Parathyroid adenoma (tissue), 2 donors: Measurements from ENCODE around the gene MRM1.
A peak's percentile ranks its signal among the peaks of the same experiment; 100 is the strongest.

Experiments
- H2AFZ ChIP-seq: fragments of 300-600 bp; sonication (generic); one replicate; pipeline ENCODE4 v1.7.0; 2017; ENCODE audit warnings: antibody characterized with exemption, mild to moderate bottlenecking
- H3K27ac ChIP-seq: fragments of 300-600 bp; sonication (generic); one replicate; pipeline ENCODE4 v1.7.0; 2017
- H3K27me3 ChIP-seq: fragments of 300-600 bp; sonication (generic); one replicate; pipeline ENCODE4 v1.7.0; 2017; ENCODE audit warnings: low read length; ENCODE audit not compliant: control insufficient read depth, insufficient read depth
- H3K36me3 ChIP-seq: fragments of 300-600 bp; sonication (generic); one replicate; pipeline ENCODE4 v1.7.0; 2017; ENCODE audit warnings: low read length; ENCODE audit not compliant: control insufficient read depth, insufficient read depth
- H3K4me1 ChIP-seq: fragments of 300-600 bp; sonication (generic); one replicate; pipeline ENCODE4 v1.7.0; 2017; ENCODE audit warnings: control low read depth
- H3K4me2 ChIP-seq: fragments of 300-600 bp; sonication (generic); one replicate; pipeline ENCODE4 v1.7.0; 2017; ENCODE audit warnings: low read length
- H3K4me3 ChIP-seq: fragments of 300-600 bp; sonication (generic); one replicate; pipeline ENCODE4 v1.7.0; 2017; ENCODE audit warnings: low read depth, low read length
- H3K79me2 ChIP-seq: fragments of 300-600 bp; sonication (generic); one replicate; pipeline ENCODE4 v1.7.0; 2017; ENCODE audit warnings: control low read depth
- H3K9ac ChIP-seq: fragments of 300-600 bp; sonication (generic); one replicate; pipeline ENCODE4 v1.7.0; 2017; ENCODE audit warnings: mild to moderate bottlenecking
- H3K9me3 ChIP-seq: fragments of 300-600 bp; sonication (generic); one replicate; pipeline ENCODE4 v1.7.0; 2017; ENCODE audit warnings: low read length; ENCODE audit not compliant: control insufficient read depth
- TF ChIP-seq, protein P1 (sequence below): fragments of 300-600 bp; sonication (generic); IDR thresholded peaks from one replicate; pipeline ENCODE4 v1.7.0; 2017; ENCODE audit warnings: antibody characterized with exemption, mild to moderate bottlenecking
- donor health status: primary hyperparathyroidism.

The MRM1 gene

DNA sequence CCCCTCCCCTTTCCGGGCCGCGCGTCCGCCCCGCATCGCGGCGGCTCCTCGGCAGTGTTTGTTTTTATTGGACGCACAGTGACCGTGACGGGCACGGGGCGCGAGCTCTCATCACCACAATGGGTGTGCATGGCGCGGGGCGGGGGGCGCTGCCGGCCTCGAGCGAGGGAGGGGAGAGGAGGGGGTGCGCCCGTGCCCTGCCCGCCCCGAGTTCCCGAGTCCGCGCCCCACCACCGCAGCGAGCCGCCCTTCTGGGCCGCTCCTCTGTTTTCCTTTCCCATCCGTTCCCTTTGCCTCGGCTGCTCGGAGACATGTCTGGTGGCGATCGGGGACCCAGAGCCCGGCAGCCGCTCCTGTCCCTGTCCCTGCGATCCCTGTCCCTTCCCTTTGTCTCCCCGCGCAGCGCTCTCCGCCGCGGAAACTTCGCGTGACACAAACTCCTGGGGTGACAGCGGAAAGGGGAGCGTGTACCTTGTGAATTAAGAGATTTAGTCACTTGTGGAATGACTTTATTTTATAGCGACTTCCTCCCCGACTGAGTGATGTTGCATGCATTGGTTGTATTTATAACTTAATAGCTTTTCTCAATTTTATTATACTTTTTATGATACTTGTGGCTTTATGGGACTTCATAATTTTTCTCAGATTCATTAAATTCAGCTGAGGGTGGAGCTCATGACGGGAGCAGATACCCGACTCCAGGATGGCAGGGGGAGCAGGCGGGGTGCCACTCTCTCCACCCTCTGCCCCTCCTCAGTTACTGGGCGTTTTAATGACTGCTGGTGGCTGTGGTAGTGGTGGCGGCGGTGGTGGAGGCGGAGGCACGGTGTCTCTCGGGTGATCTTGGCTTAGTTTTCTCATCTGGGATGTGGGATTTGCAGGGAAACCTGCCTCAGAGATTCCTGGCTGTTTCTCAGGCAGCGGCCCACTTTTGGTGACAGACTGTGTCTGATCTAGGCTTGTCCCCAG lies 40.8 kb downstream of the MRM1 start:
- peaks cover 3% of the 10 kb centered on the region for H3K4me1 ChIP-seq
- peak overlapping the region; percentile 76 for H3K4me2 ChIP-seq
- peak overlapping the region; percentile 41 for H3K4me3 ChIP-seq
- no peak overlapping the region for H3K27ac ChIP-seq
- TF ChIP-seq, protein P1, sequence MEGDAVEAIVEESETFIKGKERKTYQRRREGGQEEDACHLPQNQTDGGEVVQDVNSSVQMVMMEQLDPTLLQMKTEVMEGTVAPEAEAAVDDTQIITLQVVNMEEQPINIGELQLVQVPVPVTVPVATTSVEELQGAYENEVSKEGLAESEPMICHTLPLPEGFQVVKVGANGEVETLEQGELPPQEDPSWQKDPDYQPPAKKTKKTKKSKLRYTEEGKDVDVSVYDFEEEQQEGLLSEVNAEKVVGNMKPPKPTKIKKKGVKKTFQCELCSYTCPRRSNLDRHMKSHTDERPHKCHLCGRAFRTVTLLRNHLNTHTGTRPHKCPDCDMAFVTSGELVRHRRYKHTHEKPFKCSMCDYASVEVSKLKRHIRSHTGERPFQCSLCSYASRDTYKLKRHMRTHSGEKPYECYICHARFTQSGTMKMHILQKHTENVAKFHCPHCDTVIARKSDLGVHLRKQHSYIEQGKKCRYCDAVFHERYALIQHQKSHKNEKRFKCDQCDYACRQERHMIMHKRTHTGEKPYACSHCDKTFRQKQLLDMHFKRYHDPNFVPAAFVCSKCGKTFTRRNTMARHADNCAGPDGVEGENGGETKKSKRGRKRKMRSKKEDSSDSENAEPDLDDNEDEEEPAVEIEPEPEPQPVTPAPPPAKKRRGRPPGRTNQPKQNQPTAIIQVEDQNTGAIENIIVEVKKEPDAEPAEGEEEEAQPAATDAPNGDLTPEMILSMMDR = no peak
- no peaks in the 10 kb centered on the region for H3K79me2 ChIP-seq
- peak overlapping the region; percentile 45 for H2AFZ ChIP-seq
- H3K9ac ChIP-seq = no peak overlapping the region
- H3K36me3 ChIP-seq = no peaks in the 10 kb centered on the region
- no peaks in the 10 kb centered on the region for H3K9me3 ChIP-seq
- peaks cover 11% of the 10 kb centered on the region for H3K27me3 ChIP-seq

DNA sequence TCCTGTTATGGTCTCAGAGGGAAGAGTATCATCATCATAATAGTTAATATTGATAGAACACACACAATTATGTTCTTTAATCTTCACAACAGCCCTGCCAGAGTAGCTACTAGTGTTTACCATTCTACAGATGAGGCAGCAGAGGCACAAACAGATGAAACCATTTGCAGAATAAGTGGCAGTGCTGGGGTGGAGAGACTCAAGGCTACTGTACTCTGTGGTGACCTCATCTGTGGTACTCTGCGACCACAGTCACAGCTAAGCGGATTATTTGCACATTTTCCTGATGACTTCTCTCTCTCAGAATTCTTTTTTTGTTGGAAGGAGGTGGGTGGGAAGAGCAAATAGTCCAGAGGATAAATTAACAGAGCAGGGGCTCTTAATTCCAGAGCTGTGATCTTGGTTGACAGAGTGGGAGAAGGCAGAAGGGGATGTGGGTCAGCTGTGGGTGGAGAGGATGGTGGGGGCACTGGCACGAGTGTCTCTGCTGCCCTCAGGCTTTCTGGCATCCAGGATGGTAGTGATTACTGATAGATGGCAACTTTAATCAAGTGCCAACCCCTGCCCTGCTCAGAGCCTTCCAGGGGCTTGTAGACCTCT lies 41.8 kb downstream of the MRM1 start:
- no peak overlapping the region for H3K9ac ChIP-seq
- H3K79me2 ChIP-seq = no peaks in the 10 kb centered on the region
- H3K4me2 ChIP-seq = no peak overlapping the region
- no peaks in the 10 kb centered on the region for H3K9me3 ChIP-seq
- no peak overlapping the region for H3K4me3 ChIP-seq
- peaks cover 3% of the 10 kb centered on the region for H3K4me1 ChIP-seq
- H3K36me3 ChIP-seq = no peaks in the 10 kb centered on the region
- H2AFZ ChIP-seq = no peak overlapping the region
- TF ChIP-seq, protein P1 = no peak
- peaks cover 11% of the 10 kb centered on the region for H3K27me3 ChIP-seq
- H3K27ac ChIP-seq = no peak overlapping the region

DNA sequence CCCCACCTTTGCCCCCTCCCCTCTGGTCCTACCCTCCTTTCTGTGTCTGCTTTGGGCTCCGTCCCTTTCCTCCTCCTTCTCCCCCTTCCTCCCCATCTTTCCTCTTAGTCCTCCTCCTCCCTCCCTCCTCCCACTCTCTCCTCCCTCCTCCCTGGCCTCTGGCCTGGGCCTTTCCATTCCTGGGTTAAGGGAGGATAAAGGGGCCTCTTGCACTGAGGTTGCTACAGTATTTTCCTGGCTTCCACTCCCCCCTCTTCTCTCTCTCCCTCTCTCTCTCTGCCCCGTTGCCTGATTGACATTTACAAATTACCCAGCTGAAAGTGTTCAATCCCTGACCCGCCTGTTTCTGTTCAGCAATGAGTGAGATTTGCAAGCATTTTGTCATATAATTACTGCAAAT lies 44.0 kb downstream of the MRM1 start:
- Histone ChIP-seq H3K27me3 (peaks cover 11% of the 10 kb centered on the region), H3K9ac (no peak overlapping the region), H3K4me2 (no peak overlapping the region), H3K27ac (no peak overlapping the region), H3K36me3 (no peaks in the 10 kb centered on the region), H3K9me3 (no peaks in the 10 kb centered on the region), H3K4me3 (no peak overlapping the region), H3K4me1 (peaks cover 3% of the 10 kb centered on the region), H3K79me2 (no peaks in the 10 kb centered on the region), H2AFZ (no peak overlapping the region)
- TF ChIP-seq, protein P1 = no peak

DNA sequence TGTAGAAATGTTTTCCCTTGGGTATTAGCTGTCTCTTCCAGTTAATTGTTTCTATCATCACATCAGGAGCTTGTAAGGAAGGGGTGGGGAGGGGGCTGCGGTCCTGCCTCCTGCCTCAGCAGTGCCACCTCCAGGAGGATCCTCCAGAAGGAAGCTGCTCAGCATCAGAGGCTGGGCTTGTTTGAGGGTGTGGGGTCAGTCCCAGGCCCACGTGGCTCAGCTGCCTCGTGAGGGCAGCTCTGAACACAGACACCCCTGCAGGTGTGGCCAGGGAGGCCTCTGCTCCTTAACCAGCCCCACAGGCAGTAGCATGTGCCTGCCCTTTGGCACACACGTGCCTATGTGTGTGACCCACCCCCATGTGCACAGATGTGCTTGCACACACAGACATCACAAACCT lies 46.3 kb downstream of the MRM1 start:
- Histone ChIP-seq H3K27me3 (peaks cover 4% of the 10 kb centered on the region), H3K9me3 (no peaks in the 10 kb centered on the region), H3K27ac (no peak overlapping the region), H2AFZ (no peak overlapping the region), H3K36me3 (no peaks in the 10 kb centered on the region), H3K4me2 (no peak overlapping the region), H3K9ac (no peak overlapping the region), H3K4me1 (no peaks in the 10 kb centered on the region), H3K4me3 (no peak overlapping the region), H3K79me2 (no peaks in the 10 kb centered on the region)
- TF ChIP-seq, protein P1 = no peak
